ENCODE results near the gene CYP3A5. TPM values are rescaled to one million over a fixed set of nuclear protein-coding genes. Genes with fewer than 3 reads are reported as not detected.

The CYP3A5 gene
- polyA plus RNA-seq, 1 donor (not counting 4 experiments of a cell fraction or from before 2014, with no cell fraction given), result 3.4 TPM

GRCh38 chr7:99720800-99721595 lies 41.2 kb upstream of the CYP3A5 start:
- dilution Hi-C loops (cut with MboI; ENCODE audit: extremely low pct_ligation_motif_present, low sequenced_read_pairs), result no loop called here
- Histone ChIP-seq H3K4me2 (ENCODE audit: control insufficient read depth, extremely low read depth, insufficient read depth, low read depth, low read length) (no peak overlapping the region), H3K4me3 (ENCODE audit: control insufficient read depth in 2 of 3, extremely low read depth in 1 of 3, insufficient read depth in 2 of 3, low read depth in 1 of 3, low read length in 3 of 3) (no peak overlapping the region), H3K9me1 (ENCODE audit: control insufficient read depth, extremely low read depth, insufficient read depth, low read length) (no peaks in the 10 kb centered on the region), H3K9me3 (ENCODE audit: control insufficient read depth, low read depth, low read length) (no peaks in the 10 kb centered on the region), H3K27me3 (ENCODE audit: control insufficient read depth, extremely low read depth, insufficient read depth, low read length) (no peaks in the 10 kb centered on the region), H3K4me1 (ENCODE audit: control insufficient read depth, extremely low read depth, insufficient read depth, low read length) (no peaks in the 10 kb centered on the region), H3K9ac (ENCODE audit: control insufficient read depth, extremely low read depth, insufficient read depth, low read length) (no peak overlapping the region), H4K20me1 (ENCODE audit: control insufficient read depth, extremely low read depth, insufficient read depth, low read length) (no peaks in the 10 kb centered on the region), H3K27ac (ENCODE audit: control insufficient read depth, insufficient read depth, low read length) (no peak overlapping the region), H2AFZ (ENCODE audit: control insufficient read depth, low read length) (no peak overlapping the region), H3K79me2 (ENCODE audit: control insufficient read depth, insufficient read depth, low read length) (no peaks in the 10 kb centered on the region), H3K36me3 (ENCODE audit: control insufficient read depth in 2 of 2, extremely low read depth in 1 of 2, insufficient read depth in 2 of 2, low read length in 2 of 2) (no peaks in the 10 kb centered on the region)
- no peak for TF ChIP-seq EZH2 (IDR thresholded peaks at IDR 0.05; ENCODE audit: low read length)
- TF ChIP-seq, protein P1, sequence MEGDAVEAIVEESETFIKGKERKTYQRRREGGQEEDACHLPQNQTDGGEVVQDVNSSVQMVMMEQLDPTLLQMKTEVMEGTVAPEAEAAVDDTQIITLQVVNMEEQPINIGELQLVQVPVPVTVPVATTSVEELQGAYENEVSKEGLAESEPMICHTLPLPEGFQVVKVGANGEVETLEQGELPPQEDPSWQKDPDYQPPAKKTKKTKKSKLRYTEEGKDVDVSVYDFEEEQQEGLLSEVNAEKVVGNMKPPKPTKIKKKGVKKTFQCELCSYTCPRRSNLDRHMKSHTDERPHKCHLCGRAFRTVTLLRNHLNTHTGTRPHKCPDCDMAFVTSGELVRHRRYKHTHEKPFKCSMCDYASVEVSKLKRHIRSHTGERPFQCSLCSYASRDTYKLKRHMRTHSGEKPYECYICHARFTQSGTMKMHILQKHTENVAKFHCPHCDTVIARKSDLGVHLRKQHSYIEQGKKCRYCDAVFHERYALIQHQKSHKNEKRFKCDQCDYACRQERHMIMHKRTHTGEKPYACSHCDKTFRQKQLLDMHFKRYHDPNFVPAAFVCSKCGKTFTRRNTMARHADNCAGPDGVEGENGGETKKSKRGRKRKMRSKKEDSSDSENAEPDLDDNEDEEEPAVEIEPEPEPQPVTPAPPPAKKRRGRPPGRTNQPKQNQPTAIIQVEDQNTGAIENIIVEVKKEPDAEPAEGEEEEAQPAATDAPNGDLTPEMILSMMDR (optimal IDR thresholded peaks at IDR 0.05 in 1 of 3, IDR thresholded peaks at IDR 0.05 in 1 of 3, conservative IDR thresholded peaks at IDR 0.05 in 1 of 3; ENCODE audit: extremely low read depth in 1 of 3, insufficient read depth in 2 of 3, low read length in 3 of 3), result no peak
- DNase-seq (ENCODE audit: low read depth, low spot score) (no peak), FAIRE-seq (no peak)

- no peaks in the 10 kb centered on the region for H3K9me1 ChIP-seq (ENCODE audit: control insufficient read depth, extremely low read depth, insufficient read depth, low read length)
- DNase-seq (ENCODE audit: low read depth, low spot score), result no peak
- no peak overlapping the region for H3K9ac ChIP-seq (ENCODE audit: control insufficient read depth, extremely low read depth, insufficient read depth, low read length)
- H3K4me2 ChIP-seq (ENCODE audit: control insufficient read depth, extremely low read depth, insufficient read depth, low read depth, low read length), result no peak overlapping the region
- no peaks in the 10 kb centered on the region for H3K4me1 ChIP-seq (ENCODE audit: control insufficient read depth, extremely low read depth, insufficient read depth, low read length)
- H3K79me2 ChIP-seq (ENCODE audit: control insufficient read depth, insufficient read depth, low read length), result no peaks in the 10 kb centered on the region
- no peak for FAIRE-seq
- H3K36me3 ChIP-seq (ENCODE audit: control insufficient read depth in 2 of 2, extremely low read depth in 1 of 2, insufficient read depth in 2 of 2, low read length in 2 of 2), result no peaks in the 10 kb centered on the region
- no peak overlapping the region for H3K27ac ChIP-seq (ENCODE audit: control insufficient read depth, insufficient read depth, low read length)
- no peaks in the 10 kb centered on the region for H4K20me1 ChIP-seq (ENCODE audit: control insufficient read depth, extremely low read depth, insufficient read depth, low read length)
- dilution Hi-C loops (cut with MboI; ENCODE audit: extremely low pct_ligation_motif_present, low sequenced_read_pairs), result no loop called here
- H2AFZ ChIP-seq (ENCODE audit: control insufficient read depth, low read length), result no peak overlapping the region
- TF ChIP-seq, protein P1 (optimal IDR thresholded peaks at IDR 0.05 in 1 of 3, IDR thresholded peaks at IDR 0.05 in 1 of 3, conservative IDR thresholded peaks at IDR 0.05 in 1 of 3; ENCODE audit: extremely low read depth in 1 of 3, insufficient read depth in 2 of 3, low read length in 3 of 3), result no peak
- no peak for TF ChIP-seq EZH2 (IDR thresholded peaks at IDR 0.05; ENCODE audit: low read length)
- no peak overlapping the region for H3K4me3 ChIP-seq (ENCODE audit: control insufficient read depth in 2 of 3, extremely low read depth in 1 of 3, insufficient read depth in 2 of 3, low read depth in 1 of 3, low read length in 3 of 3)
- no peaks in the 10 kb centered on the region for H3K9me3 ChIP-seq (ENCODE audit: control insufficient read depth, low read depth, low read length)
- H3K27me3 ChIP-seq (ENCODE audit: control insufficient read depth, extremely low read depth, insufficient read depth, low read length), result no peaks in the 10 kb centered on the region
Observed at GRCh38 chr7:99719996-99720769, 40.4 kb upstream of the CYP3A5 start.

All from keratinocyte (primary cell).